Measurements from ENCODE around the gene CERS5.

The CERS5 gene

DNA sequence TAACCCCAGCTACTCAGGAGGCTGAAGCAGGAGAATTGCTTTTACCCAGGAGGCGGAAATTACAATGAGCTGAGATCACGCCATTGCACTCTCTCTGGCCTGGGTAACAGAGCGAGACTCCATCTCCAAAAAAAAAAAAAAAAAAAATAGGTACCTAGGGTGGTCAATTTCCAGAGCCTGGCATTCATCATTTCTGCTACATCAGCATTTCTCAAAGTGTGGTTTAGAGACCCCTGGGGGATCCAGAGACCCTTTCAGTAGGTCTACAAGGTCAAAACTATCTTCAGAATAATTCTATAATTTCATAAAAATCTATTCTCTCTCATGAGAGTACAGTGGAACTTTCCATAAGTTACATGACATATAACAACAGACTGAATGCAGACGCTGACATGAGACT, 19.9 kb downstream of the CERS5 start:
- H3K9ac ChIP-seq (ENCODE audit: low read length) = no peak overlapping the region
- no peaks in the 10 kb centered on the region for H3F3A ChIP-seq (ENCODE audit: insufficient read depth)
- no peaks in the 10 kb centered on the region for H3K9me2 ChIP-seq (replicated peaks; ENCODE audit: insufficient read depth, low read length)
- no peaks in the 10 kb centered on the region for H3K27me3 ChIP-seq (ENCODE audit: low read length)
- H3K79me2 ChIP-seq (ENCODE audit: insufficient read depth, low read length) = no peaks in the 10 kb centered on the region
- no peak overlapping the region for H3K4me3 ChIP-seq (ENCODE audit: insufficient read depth, low read length, poor library complexity, severe bottlenecking)
- H3K27ac ChIP-seq (ENCODE audit: low read depth, low read length) = no peak overlapping the region
- no peaks in the 10 kb centered on the region for H4K20me1 ChIP-seq (ENCODE audit: low read depth, low read length)
- H3K36me3 ChIP-seq (ENCODE audit: low read length) = no peaks in the 10 kb centered on the region
- no peak overlapping the region for H2AFZ ChIP-seq (ENCODE audit: low read depth, low read length, severe bottlenecking)
- H3K9me3 ChIP-seq (ENCODE audit: insufficient read depth, low read length) = no peaks in the 10 kb centered on the region
- no peak overlapping the region for H3K4me2 ChIP-seq (ENCODE audit: low read depth, low read length, poor library complexity, severe bottlenecking)
- TF ChIP-seq, protein P1, sequence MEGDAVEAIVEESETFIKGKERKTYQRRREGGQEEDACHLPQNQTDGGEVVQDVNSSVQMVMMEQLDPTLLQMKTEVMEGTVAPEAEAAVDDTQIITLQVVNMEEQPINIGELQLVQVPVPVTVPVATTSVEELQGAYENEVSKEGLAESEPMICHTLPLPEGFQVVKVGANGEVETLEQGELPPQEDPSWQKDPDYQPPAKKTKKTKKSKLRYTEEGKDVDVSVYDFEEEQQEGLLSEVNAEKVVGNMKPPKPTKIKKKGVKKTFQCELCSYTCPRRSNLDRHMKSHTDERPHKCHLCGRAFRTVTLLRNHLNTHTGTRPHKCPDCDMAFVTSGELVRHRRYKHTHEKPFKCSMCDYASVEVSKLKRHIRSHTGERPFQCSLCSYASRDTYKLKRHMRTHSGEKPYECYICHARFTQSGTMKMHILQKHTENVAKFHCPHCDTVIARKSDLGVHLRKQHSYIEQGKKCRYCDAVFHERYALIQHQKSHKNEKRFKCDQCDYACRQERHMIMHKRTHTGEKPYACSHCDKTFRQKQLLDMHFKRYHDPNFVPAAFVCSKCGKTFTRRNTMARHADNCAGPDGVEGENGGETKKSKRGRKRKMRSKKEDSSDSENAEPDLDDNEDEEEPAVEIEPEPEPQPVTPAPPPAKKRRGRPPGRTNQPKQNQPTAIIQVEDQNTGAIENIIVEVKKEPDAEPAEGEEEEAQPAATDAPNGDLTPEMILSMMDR (IDR thresholded peaks at IDR 0.05; ENCODE audit: insufficient read depth, low read length, poor library complexity, severe bottlenecking) = no peak
- TF ChIP-seq EZH2phosphoT487 (conservative IDR thresholded peaks at IDR 0.05; ENCODE audit: low read length) = no peak

DNA sequence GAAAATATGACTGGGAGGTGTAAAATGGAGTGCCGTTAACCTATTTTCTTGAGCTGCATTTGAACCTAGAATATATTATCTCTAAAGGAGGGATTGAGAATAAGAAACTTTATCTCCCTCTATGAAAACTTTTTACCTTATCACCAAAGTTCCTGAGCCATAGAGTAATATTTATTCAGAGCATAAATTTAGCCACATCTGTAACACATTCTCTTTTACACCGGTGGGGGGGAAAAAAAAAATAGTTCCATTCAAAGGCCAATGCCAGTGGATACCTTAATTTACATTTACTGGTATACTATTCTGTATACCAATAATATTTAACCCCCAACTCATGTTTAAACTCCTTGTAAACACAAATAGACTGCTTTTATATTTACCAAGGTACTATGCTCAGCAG, 21.7 kb downstream of the CERS5 start:
- no peaks in the 10 kb centered on the region for H3K27me3 ChIP-seq (ENCODE audit: low read length)
- no peaks in the 10 kb centered on the region for H3K79me2 ChIP-seq (ENCODE audit: insufficient read depth, low read length)
- no peaks in the 10 kb centered on the region for H3K36me3 ChIP-seq (ENCODE audit: low read length)
- H3F3A ChIP-seq (ENCODE audit: insufficient read depth) = no peaks in the 10 kb centered on the region
- TF ChIP-seq, protein P1 (IDR thresholded peaks at IDR 0.05; ENCODE audit: insufficient read depth, low read length, poor library complexity, severe bottlenecking) = no peak
- TF ChIP-seq EZH2phosphoT487 (conservative IDR thresholded peaks at IDR 0.05; ENCODE audit: low read length) = no peak
- H3K9me2 ChIP-seq (replicated peaks; ENCODE audit: insufficient read depth, low read length) = no peaks in the 10 kb centered on the region
- H3K9me3 ChIP-seq (ENCODE audit: insufficient read depth, low read length) = no peaks in the 10 kb centered on the region
- no peak overlapping the region for H3K4me3 ChIP-seq (ENCODE audit: insufficient read depth, low read length, poor library complexity, severe bottlenecking)
- no peak overlapping the region for H3K9ac ChIP-seq (ENCODE audit: low read length)
- H3K4me2 ChIP-seq (ENCODE audit: low read depth, low read length, poor library complexity, severe bottlenecking) = no peak overlapping the region
- no peak overlapping the region for H2AFZ ChIP-seq (ENCODE audit: low read depth, low read length, severe bottlenecking)
- no peak overlapping the region for H3K27ac ChIP-seq (ENCODE audit: low read depth, low read length)
- no peaks in the 10 kb centered on the region for H4K20me1 ChIP-seq (ENCODE audit: low read depth, low read length)

DNA sequence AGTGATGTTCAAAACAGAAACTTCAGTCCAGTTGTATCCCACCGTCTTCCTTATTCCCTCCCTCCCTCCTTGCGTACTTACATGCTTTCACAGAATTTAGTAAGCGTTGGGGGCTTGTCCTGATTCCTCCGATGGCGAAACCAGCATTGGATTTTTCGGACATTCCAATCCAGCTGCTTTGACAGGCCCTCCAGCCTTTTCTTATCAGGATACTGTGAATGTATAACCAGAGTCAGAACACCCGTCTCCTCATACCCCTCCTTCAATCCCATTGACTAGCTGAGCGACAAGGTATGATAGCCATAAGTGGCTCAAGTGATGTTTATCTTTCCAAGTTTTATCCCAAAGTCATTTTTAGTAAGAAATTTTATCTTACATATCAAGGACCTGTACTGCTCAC, 24.2 kb downstream of the CERS5 start:
- Histone ChIP-seq H3K27ac (ENCODE audit: low read depth, low read length) (no peak overlapping the region), H2AFZ (ENCODE audit: low read depth, low read length, severe bottlenecking) (no peak overlapping the region), H3K9ac (ENCODE audit: low read length) (no peak overlapping the region), H3K79me2 (ENCODE audit: insufficient read depth, low read length) (no peaks in the 10 kb centered on the region), H4K20me1 (ENCODE audit: low read depth, low read length) (no peaks in the 10 kb centered on the region), H3K4me2 (ENCODE audit: low read depth, low read length, poor library complexity, severe bottlenecking) (no peak overlapping the region), H3K36me3 (ENCODE audit: low read length) (no peaks in the 10 kb centered on the region), H3F3A (ENCODE audit: insufficient read depth) (no peaks in the 10 kb centered on the region), H3K9me2 (replicated peaks; ENCODE audit: insufficient read depth, low read length) (no peaks in the 10 kb centered on the region), H3K27me3 (ENCODE audit: low read length) (no peaks in the 10 kb centered on the region), H3K9me3 (ENCODE audit: insufficient read depth, low read length) (no peaks in the 10 kb centered on the region), H3K4me3 (ENCODE audit: insufficient read depth, low read length, poor library complexity, severe bottlenecking) (no peak overlapping the region)
- TF ChIP-seq, protein P1 (IDR thresholded peaks at IDR 0.05; ENCODE audit: insufficient read depth, low read length, poor library complexity, severe bottlenecking) = no peak
- TF ChIP-seq EZH2phosphoT487 (conservative IDR thresholded peaks at IDR 0.05; ENCODE audit: low read length) = no peak

All from SU-DHL-6 (cell line).